Measurements from ENCODE around the gene NRCAM. TPM values are rescaled to one million over a fixed set of nuclear protein-coding genes. Genes with fewer than 3 reads are reported as not detected.

The NRCAM gene
- polyA plus RNA-seq, 1 donor (not counting 4 experiments of a cell fraction or from before 2014, with no cell fraction given): 4.0 TPM

DNA sequence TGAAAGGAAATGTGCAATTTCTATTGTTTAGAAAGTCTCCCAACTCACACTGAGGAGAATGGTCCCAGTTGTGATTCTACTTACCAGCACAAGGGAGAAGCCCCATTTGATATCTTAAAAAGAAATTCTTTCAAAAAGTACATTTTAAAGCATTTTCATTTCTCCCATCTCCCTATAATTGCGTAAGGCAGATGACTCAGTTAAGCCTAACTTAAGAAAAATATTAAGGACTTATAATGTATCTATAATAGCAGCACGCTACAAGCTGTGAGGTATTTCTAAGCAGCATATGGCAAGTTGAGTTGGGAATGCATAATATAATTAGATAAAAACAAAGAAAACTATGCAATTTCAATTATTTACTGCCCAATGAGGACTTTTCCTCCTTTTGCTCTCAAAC is 8.5 kb upstream of the NRCAM start:
- TF ChIP-seq, protein P1, sequence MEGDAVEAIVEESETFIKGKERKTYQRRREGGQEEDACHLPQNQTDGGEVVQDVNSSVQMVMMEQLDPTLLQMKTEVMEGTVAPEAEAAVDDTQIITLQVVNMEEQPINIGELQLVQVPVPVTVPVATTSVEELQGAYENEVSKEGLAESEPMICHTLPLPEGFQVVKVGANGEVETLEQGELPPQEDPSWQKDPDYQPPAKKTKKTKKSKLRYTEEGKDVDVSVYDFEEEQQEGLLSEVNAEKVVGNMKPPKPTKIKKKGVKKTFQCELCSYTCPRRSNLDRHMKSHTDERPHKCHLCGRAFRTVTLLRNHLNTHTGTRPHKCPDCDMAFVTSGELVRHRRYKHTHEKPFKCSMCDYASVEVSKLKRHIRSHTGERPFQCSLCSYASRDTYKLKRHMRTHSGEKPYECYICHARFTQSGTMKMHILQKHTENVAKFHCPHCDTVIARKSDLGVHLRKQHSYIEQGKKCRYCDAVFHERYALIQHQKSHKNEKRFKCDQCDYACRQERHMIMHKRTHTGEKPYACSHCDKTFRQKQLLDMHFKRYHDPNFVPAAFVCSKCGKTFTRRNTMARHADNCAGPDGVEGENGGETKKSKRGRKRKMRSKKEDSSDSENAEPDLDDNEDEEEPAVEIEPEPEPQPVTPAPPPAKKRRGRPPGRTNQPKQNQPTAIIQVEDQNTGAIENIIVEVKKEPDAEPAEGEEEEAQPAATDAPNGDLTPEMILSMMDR (optimal IDR thresholded peaks at IDR 0.05 in 1 of 3, IDR thresholded peaks at IDR 0.05 in 1 of 3, conservative IDR thresholded peaks at IDR 0.05 in 1 of 3; ENCODE audit: extremely low read depth in 1 of 3, insufficient read depth in 2 of 3, low read length in 3 of 3): no peak
- TF ChIP-seq EZH2 (IDR thresholded peaks at IDR 0.05; ENCODE audit: low read length): no peak
- H3K9me1 ChIP-seq (ENCODE audit: control insufficient read depth, extremely low read depth, insufficient read depth, low read length): no peaks in the 10 kb centered on the region

DNA sequence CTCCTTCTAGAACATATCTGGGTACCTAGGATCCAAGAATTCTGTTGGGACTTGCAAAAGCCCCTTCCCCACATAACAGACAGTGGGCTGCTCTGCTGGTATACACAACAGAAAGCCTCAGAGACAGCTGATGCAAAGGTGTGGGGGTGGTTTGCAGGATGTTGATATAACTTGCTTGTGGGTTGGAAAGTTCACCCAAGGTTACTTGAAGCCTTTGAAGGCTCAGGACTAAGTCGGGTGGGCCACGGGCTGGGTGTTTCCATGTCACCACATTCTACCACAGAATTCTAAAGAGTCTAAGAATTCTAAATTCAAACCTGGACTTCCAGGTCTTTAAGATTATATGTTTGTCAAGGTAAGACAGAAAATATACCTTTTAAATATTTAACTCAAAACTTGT is 7.4 kb upstream of the NRCAM start:
- no peaks in the 10 kb centered on the region for H4K20me1 ChIP-seq (ENCODE audit: control insufficient read depth, extremely low read depth, insufficient read depth, low read length)
- FAIRE-seq (no peak), DNase-seq (ENCODE audit: low read depth, low spot score) (no peak)
- H3K9me3 ChIP-seq (ENCODE audit: control insufficient read depth, low read depth, low read length): no peaks in the 10 kb centered on the region
- H3K27ac ChIP-seq (ENCODE audit: control insufficient read depth, insufficient read depth, low read length): no peak overlapping the region
- H3K9me1 ChIP-seq (ENCODE audit: control insufficient read depth, extremely low read depth, insufficient read depth, low read length): no peaks in the 10 kb centered on the region
- H3K36me3 ChIP-seq (ENCODE audit: control insufficient read depth in 2 of 2, extremely low read depth in 1 of 2, insufficient read depth in 2 of 2, low read length in 2 of 2): no peaks in the 10 kb centered on the region
- no peaks in the 10 kb centered on the region for H3K79me2 ChIP-seq (ENCODE audit: control insufficient read depth, insufficient read depth, low read length)
- H3K4me2 ChIP-seq (ENCODE audit: control insufficient read depth, extremely low read depth, insufficient read depth, low read depth, low read length): no peak overlapping the region
- H3K4me3 ChIP-seq (ENCODE audit: control insufficient read depth in 2 of 3, extremely low read depth in 1 of 3, insufficient read depth in 2 of 3, low read depth in 1 of 3, low read length in 3 of 3): no peak overlapping the region
- dilution Hi-C loops (cut with MboI; ENCODE audit: extremely low pct_ligation_motif_present, low sequenced_read_pairs): no loop called here
- H2AFZ ChIP-seq (ENCODE audit: control insufficient read depth, low read length): no peak overlapping the region
- TF ChIP-seq, protein P1 (optimal IDR thresholded peaks at IDR 0.05 in 1 of 3, IDR thresholded peaks at IDR 0.05 in 1 of 3, conservative IDR thresholded peaks at IDR 0.05 in 1 of 3; ENCODE audit: extremely low read depth in 1 of 3, insufficient read depth in 2 of 3, low read length in 3 of 3): no peak
- no peak for TF ChIP-seq EZH2 (IDR thresholded peaks at IDR 0.05; ENCODE audit: low read length)
- H3K4me1 ChIP-seq (ENCODE audit: control insufficient read depth, extremely low read depth, insufficient read depth, low read length): no peaks in the 10 kb centered on the region
- peaks cover under 1% of the 10 kb centered on the region for H3K27me3 ChIP-seq (ENCODE audit: control insufficient read depth, extremely low read depth, insufficient read depth, low read length)
- H3K9ac ChIP-seq (ENCODE audit: control insufficient read depth, extremely low read depth, insufficient read depth, low read length): no peak overlapping the region

More for the DNA sequence above, 8.5 kb upstream of the NRCAM start:
- no peaks in the 10 kb centered on the region for H4K20me1 ChIP-seq (ENCODE audit: control insufficient read depth, extremely low read depth, insufficient read depth, low read length)
- FAIRE-seq (no peak), DNase-seq (ENCODE audit: low read depth, low spot score) (no peak)
- no peak overlapping the region for H2AFZ ChIP-seq (ENCODE audit: control insufficient read depth, low read length)
- dilution Hi-C loops (cut with MboI; ENCODE audit: extremely low pct_ligation_motif_present, low sequenced_read_pairs): no loop called here
- H3K4me2 ChIP-seq (ENCODE audit: control insufficient read depth, extremely low read depth, insufficient read depth, low read depth, low read length): no peak overlapping the region
- H3K4me3 ChIP-seq (ENCODE audit: control insufficient read depth in 2 of 3, extremely low read depth in 1 of 3, insufficient read depth in 2 of 3, low read depth in 1 of 3, low read length in 3 of 3): no peak overlapping the region
- H3K4me1 ChIP-seq (ENCODE audit: control insufficient read depth, extremely low read depth, insufficient read depth, low read length): no peaks in the 10 kb centered on the region
- no peak overlapping the region for H3K27ac ChIP-seq (ENCODE audit: control insufficient read depth, insufficient read depth, low read length)
- H3K9me3 ChIP-seq (ENCODE audit: control insufficient read depth, low read depth, low read length): no peaks in the 10 kb centered on the region
- H3K27me3 ChIP-seq (ENCODE audit: control insufficient read depth, extremely low read depth, insufficient read depth, low read length): no peaks in the 10 kb centered on the region
- H3K9ac ChIP-seq (ENCODE audit: control insufficient read depth, extremely low read depth, insufficient read depth, low read length): no peak overlapping the region
- H3K79me2 ChIP-seq (ENCODE audit: control insufficient read depth, insufficient read depth, low read length): no peaks in the 10 kb centered on the region
- H3K36me3 ChIP-seq (ENCODE audit: control insufficient read depth in 2 of 2, extremely low read depth in 1 of 2, insufficient read depth in 2 of 2, low read length in 2 of 2): no peaks in the 10 kb centered on the region

All from keratinocyte (primary cell).